HG03045 (cell line): ENCODE measurements around the gene HDAC10.

Experiments used
- ATAC-seq: cut with Tn5 transposase; IDR thresholded peaks from one replicate; pipeline ENCODE4 v1.9.1; 2021; ENCODE audit warnings: mild to moderate bottlenecking, moderate library complexity; ENCODE audit not compliant: unreplicated experiment

Gene HDAC10

GRCh38 chr22:50250555-50251476, at the start of gene HDAC10:
TSS of gene HDAC10 (minus strand) at chr22:50251265. CDS start at chr22:50251032, 233 bp downstream.
- ATAC-seq, result peak; percentile 55

- no peak for ATAC-seq
Measured at GRCh38 chr22:50300620-50301257, 49.7 kb upstream of the HDAC10 start.

- ATAC-seq, result no peak
Measured at GRCh38 chr22:50299785-50300619, 48.9 kb upstream of the HDAC10 start.

GRCh38 chr22:50298937-50299784, 48.1 kb upstream of the HDAC10 start:
- no peak for ATAC-seq

- ATAC-seq, result no peak
Measured at GRCh38 chr22:50298266-50298637, 47.2 kb upstream of the HDAC10 start.

GRCh38 chr22:50297510-50298265, 46.6 kb upstream of the HDAC10 start:
- no peak for ATAC-seq

- no peak for ATAC-seq
Measured at GRCh38 chr22:50296658-50297490, 45.8 kb upstream of the HDAC10 start.

GRCh38 chr22:50294319-50294656, 43.2 kb upstream of the HDAC10 start:
- no peak for ATAC-seq

- ATAC-seq, result no peak
Measured at GRCh38 chr22:50293441-50294318, 42.6 kb upstream of the HDAC10 start.

- ATAC-seq, result no peak
Measured at GRCh38 chr22:50292643-50293440, 41.8 kb upstream of the HDAC10 start.

GRCh38 chr22:50289942-50290630, 39.0 kb upstream of the HDAC10 start:
- no peak for ATAC-seq

GRCh38 chr22:50289151-50289941, 38.3 kb upstream of the HDAC10 start:
- no peak for ATAC-seq

- no peak for ATAC-seq
Measured at GRCh38 chr22:50287731-50288130, 36.7 kb upstream of the HDAC10 start.

GRCh38 chr22:50286701-50287318, 35.7 kb upstream of the HDAC10 start:
- no peak for ATAC-seq

GRCh38 chr22:50286275-50286674, 35.2 kb upstream of the HDAC10 start:
- ATAC-seq, result no peak
